HG03175 (cell line): ENCODE results near the gene PSEN1.

Source experiments
- ATAC-seq: cut with Tn5 transposase; IDR thresholded peaks from one replicate; pipeline ENCODE4 v1.9.1; 2021; ENCODE audit warnings: mild to moderate bottlenecking, moderate library complexity; ENCODE audit not compliant: unreplicated experiment

Gene PSEN1

DNA sequence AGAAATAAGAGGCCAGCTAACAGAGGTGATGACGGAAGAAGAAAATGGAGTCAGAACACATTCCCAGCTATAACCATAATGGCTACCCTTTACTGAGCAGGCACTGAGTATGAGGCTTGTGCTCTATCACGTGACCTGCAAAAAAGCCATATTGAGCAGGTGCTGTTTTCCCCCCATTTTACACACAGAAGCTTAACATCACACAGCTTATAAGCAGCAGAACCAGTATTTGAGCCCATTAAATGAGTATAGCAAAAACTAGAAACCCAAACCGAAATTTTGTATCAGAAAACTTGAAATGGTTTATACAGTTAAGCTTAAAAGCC, 129.4 kb downstream of the PSEN1 start:
- no peak for ATAC-seq

DNA sequence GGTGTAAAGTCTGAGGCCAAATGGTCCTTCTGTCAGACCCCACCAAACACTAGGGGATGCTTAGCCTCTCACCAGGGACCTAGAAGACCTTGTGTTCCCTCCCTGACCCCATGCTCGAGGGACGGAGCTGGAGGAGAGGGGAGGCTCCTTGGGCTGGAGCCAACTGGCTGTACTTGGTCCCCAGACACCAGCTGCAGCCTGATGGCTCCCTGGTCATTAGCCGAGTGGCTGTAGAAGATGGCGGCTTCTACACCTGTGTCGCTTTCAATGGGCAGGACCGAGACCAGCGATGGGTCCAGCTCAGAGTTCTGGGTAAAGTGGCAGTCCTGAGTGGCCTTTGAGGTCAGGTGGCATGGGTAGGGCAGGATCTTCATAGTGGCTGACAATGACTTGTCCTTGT, 130.0 kb downstream of the PSEN1 start:
- ATAC-seq = no peak

GRCh38 chr14:73267474-73267873, 131.2 kb downstream of the PSEN1 start:
- ATAC-seq = no peak

DNA sequence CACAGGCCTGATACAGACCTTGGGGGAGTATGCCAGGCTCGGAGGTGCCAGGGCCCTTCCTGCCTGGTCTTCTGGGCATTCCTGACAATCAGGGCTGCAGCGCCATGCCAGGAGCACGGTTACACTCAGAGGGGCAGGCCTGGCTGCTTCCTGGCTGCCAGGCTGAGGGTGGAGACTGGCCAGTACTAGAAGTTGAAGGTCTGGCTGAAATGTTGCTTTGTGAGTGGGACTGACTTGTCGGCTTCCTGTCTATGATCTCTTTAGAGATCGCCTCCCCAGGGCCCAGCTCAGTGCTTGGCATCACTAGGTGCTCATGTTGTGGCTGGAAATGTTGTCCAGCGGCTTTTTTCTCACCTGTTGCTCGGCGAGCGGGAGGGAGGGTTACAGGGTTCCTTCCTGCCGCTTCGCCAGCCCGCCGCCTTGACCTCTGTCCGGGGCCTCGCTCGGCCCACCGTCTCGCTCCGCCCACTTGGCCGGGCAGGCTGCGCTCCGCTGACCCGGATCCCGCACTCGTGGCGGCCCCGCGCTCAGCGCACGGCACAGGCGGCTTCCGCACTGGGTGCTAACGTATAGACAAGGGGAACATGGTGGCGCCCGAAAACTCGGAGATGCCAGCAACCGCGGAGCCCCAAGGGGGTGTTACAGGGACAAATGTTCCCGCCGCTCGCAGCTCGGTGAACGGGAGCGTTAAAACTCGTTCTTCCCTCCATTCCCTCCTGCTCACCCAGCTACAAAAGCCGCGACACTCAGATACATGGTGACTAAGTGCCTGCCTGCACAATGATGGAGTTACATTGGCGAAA, 133.6 kb downstream of the PSEN1 start:
- peak; percentile 77 for ATAC-seq

DNA sequence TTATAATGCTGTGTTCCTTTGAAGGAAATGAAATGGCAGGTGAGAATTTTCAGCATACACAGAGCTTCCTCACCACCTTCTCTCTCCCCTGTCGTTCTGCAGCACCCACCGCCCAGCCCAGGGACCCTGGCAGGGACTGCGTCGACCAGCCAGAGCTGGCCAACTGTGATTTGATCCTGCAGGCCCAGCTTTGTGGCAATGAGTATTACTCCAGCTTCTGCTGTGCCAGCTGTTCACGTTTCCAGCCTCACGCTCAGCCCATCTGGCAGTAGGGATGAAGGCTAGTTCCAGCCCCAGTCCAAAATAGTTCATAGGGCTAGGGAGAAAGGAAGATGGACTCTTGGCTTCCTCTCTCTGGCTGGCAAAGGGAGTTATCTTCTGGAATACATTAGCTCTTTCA, 136.1 kb downstream of the PSEN1 start:
- no peak for ATAC-seq
